Measurements from ENCODE around the gene TXNIP. TPM values are rescaled to one million over a fixed set of nuclear protein-coding genes. Genes with fewer than 3 reads are reported as not detected.

The TXNIP gene
- total and polyA plus RNA-seq, 2 of the 4 experiments (the other 2 are of a cell fraction): 36.4 to 77.2 TPM

GRCh38 chr1:145951526-145951925 is 44.9 kb downstream of the TXNIP start:
- Histone ChIP-seq H2BK20ac (ENCODE audit: low read depth, low read length) (no peak overlapping the region), H2AFZ (replicated peaks; ENCODE audit: low read length, poor library complexity) (no peak overlapping the region), H3K18ac (ENCODE audit: low read depth, low read length) (no peak overlapping the region), H4K8ac (ENCODE audit: low read depth in 2 of 2, low read length in 2 of 2) (no peak overlapping the region), H3K9ac (ENCODE audit: low read depth, low read length) (no peak overlapping the region), H2AK9ac (replicated peaks; ENCODE audit: low read depth, low read length, poor library complexity) (no peak overlapping the region), H3K4ac (ENCODE audit: low read depth, low read length) (no peak overlapping the region), H2AK5ac (ENCODE audit: low read depth, low read length) (no peak overlapping the region), H4K91ac (ENCODE audit: insufficient read depth, low read depth, low read length) (no peak overlapping the region), H3K36me3 (ENCODE audit: control insufficient read depth, insufficient read depth, low read length) (peaks cover 11% of the 10 kb centered on the region), H3K27ac (ENCODE audit: insufficient read depth, low read length) (no peak overlapping the region), H3K9me3 (ENCODE audit: control insufficient read depth, insufficient read depth, low read length) (no peaks in the 10 kb centered on the region), H2BK5ac (ENCODE audit: low read depth, low read length, poor library complexity, severe bottlenecking) (no peak overlapping the region), H3K14ac (replicated peaks; ENCODE audit: low read depth, low read length) (no peak overlapping the region), H3K4me2 (ENCODE audit: low read depth, low read length) (no peak overlapping the region), H2BK15ac (ENCODE audit: low read depth, low read length) (no peak overlapping the region), H3K4me3 (ENCODE audit: insufficient read depth, low read depth, low read length) (no peak overlapping the region), H3K56ac (ENCODE audit: extremely low read depth, insufficient read depth, low read length) (no peak overlapping the region), H3K4me1 (ENCODE audit: control insufficient read depth, insufficient read depth, low read length) (peaks cover 2% of the 10 kb centered on the region; the same call in 1 of the 2 replicates), H2BK120ac (ENCODE audit: low read depth, low read length) (no peak overlapping the region), H4K20me1 (ENCODE audit: insufficient read depth, low read length) (peaks cover 24% of the 10 kb centered on the region; the same call in 1 of the 2 replicates), H3K27me3 (ENCODE audit: control insufficient read depth, insufficient read depth, low read length) (no peaks in the 10 kb centered on the region), H3K9me1 (ENCODE audit: insufficient read depth, low read length) (peaks cover 18% of the 10 kb centered on the region), H3K23ac (ENCODE audit: low read depth, low read length) (no peak overlapping the region), H4K5ac (ENCODE audit: low read depth, low read length) (no peak overlapping the region), H3K79me1 (ENCODE audit: low read depth in 1 of 2, low read length in 2 of 2) (peaks cover 39 to 82% of the 10 kb centered on the region in 2 experiments)
- TF ChIP-seq, protein P1, sequence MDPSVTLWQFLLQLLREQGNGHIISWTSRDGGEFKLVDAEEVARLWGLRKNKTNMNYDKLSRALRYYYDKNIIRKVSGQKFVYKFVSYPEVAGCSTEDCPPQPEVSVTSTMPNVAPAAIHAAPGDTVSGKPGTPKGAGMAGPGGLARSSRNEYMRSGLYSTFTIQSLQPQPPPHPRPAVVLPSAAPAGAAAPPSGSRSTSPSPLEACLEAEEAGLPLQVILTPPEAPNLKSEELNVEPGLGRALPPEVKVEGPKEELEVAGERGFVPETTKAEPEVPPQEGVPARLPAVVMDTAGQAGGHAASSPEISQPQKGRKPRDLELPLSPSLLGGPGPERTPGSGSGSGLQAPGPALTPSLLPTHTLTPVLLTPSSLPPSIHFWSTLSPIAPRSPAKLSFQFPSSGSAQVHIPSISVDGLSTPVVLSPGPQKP (IDR thresholded peaks at IDR 0.05; ENCODE audit: borderline replicate concordance, low read depth, low read length): no peak
- TF ChIP-seq MXI1 (IDR thresholded peaks at IDR 0.05; ENCODE audit: borderline replicate concordance, low read depth, low read length) (no peak), MAZ (IDR thresholded peaks at IDR 0.05; ENCODE audit: borderline replicate concordance, low read depth, low read length) (no peak), MAFK (IDR thresholded peaks at IDR 0.05; ENCODE audit: low read depth, low read length) (no peak), RFX5 (IDR thresholded peaks at IDR 0.05; ENCODE audit: low read depth, low read length) (no peak), FOS (IDR thresholded peaks at IDR 0.05; ENCODE audit: low read depth, low read length) (no peak), RAD21 (IDR thresholded peaks at IDR 0.05; ENCODE audit: low read length) (no peak), SMC3 (IDR thresholded peaks at IDR 0.05; ENCODE audit: low read depth, low read length) (no peak), RCOR1 (IDR thresholded peaks at IDR 0.05; ENCODE audit: insufficient replicate concordance, low read length) (no peak), POLR2A (IDR thresholded peaks at IDR 0.05; ENCODE audit: low read depth, low read length) (no peak), CHD1 (IDR thresholded peaks at IDR 0.05; ENCODE audit: low read depth, low read length) (no peak), BHLHE40 (IDR thresholded peaks at IDR 0.05; ENCODE audit: low read depth, low read length) (no peak), CEBPB (IDR thresholded peaks at IDR 0.05; ENCODE audit: low read depth, low read length) (no peak), NFE2L2 (IDR thresholded peaks at IDR 0.05; ENCODE audit: low read depth, low read length) (no peak)
- TF ChIP-seq, protein P2, sequence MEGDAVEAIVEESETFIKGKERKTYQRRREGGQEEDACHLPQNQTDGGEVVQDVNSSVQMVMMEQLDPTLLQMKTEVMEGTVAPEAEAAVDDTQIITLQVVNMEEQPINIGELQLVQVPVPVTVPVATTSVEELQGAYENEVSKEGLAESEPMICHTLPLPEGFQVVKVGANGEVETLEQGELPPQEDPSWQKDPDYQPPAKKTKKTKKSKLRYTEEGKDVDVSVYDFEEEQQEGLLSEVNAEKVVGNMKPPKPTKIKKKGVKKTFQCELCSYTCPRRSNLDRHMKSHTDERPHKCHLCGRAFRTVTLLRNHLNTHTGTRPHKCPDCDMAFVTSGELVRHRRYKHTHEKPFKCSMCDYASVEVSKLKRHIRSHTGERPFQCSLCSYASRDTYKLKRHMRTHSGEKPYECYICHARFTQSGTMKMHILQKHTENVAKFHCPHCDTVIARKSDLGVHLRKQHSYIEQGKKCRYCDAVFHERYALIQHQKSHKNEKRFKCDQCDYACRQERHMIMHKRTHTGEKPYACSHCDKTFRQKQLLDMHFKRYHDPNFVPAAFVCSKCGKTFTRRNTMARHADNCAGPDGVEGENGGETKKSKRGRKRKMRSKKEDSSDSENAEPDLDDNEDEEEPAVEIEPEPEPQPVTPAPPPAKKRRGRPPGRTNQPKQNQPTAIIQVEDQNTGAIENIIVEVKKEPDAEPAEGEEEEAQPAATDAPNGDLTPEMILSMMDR (conservative IDR thresholded peaks at IDR 0.05; ENCODE audit: low read depth, low read length): no peak
- TF ChIP-seq, protein P3, sequence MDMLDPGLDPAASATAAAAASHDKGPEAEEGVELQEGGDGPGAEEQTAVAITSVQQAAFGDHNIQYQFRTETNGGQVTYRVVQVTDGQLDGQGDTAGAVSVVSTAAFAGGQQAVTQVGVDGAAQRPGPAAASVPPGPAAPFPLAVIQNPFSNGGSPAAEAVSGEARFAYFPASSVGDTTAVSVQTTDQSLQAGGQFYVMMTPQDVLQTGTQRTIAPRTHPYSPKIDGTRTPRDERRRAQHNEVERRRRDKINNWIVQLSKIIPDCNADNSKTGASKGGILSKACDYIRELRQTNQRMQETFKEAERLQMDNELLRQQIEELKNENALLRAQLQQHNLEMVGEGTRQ (IDR thresholded peaks at IDR 0.05; ENCODE audit: low read depth, low read length): no peak
- POLR2A ChIA-PET (ENCODE audit: unreplicated experiment): no interaction called here
- DNase-seq (no peak), ATAC-seq (ENCODE audit: low read depth) (no peak)
- CTCF ChIA-PET: no interaction called here
- dilution Hi-C loops (cut with HindIII; ENCODE audit: low sequenced_read_pairs, unreplicated experiment): no loop called here
- in situ Hi-C loops (cut with MboI; ENCODE audit: low sequenced_read_pairs): no loop called here
- no CpG with 5 or more reads among the region's 1 CpG for WGBS, 2 experiments (ENCODE audit: extremely low coverage in 2 of 2, insufficient read length in 1 of 2)
- intact Hi-C loops (cut with micrococcal nuclease): loop anchor here (10.0 kb wide), 1 partner anchor 57 kb away; no protein-coding TSS in a partner anchor
- BruUV-seq (replicated peaks): no TSS peak
